ENCODE measurements around the gene IGSF3. TPM values are rescaled to one million over a fixed set of nuclear protein-coding genes. Genes with fewer than 3 reads are reported as not detected.

Gene IGSF3
- total RNA-seq, 2 donors from 2014 or later, result 14.9 to 17.6 TPM

DNA sequence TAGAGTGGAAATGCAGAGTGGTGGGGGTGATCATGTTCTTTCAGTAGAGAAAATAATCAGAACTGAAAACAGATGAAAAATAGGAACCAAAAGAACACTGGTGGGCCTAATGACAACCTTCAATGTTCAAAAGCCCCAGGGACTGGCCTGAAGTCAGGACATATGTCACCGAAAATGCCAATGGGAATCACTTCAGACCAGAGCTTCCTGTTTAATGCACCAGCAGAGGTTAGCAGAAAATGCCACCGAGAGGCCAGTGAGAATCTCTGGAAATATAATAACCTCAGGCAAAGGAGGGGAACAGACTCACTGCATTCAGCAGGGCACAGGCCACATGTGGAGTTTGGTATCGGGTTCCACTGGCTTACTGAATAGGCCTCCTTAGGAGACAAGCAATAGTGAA, 80.8 kb downstream of the IGSF3 start:
- H3K4me1 ChIP-seq, result no peaks in the 10 kb centered on the region
- DNase-seq (ENCODE audit: low spot score), result no peak
- no peaks in the 10 kb centered on the region for H3K36me3 ChIP-seq
- H3K27me3 ChIP-seq, result no peaks in the 10 kb centered on the region
- no peak overlapping the region for H3K27ac ChIP-seq
- no peaks in the 10 kb centered on the region for H3K9me3 ChIP-seq
- TF ChIP-seq, protein P1, sequence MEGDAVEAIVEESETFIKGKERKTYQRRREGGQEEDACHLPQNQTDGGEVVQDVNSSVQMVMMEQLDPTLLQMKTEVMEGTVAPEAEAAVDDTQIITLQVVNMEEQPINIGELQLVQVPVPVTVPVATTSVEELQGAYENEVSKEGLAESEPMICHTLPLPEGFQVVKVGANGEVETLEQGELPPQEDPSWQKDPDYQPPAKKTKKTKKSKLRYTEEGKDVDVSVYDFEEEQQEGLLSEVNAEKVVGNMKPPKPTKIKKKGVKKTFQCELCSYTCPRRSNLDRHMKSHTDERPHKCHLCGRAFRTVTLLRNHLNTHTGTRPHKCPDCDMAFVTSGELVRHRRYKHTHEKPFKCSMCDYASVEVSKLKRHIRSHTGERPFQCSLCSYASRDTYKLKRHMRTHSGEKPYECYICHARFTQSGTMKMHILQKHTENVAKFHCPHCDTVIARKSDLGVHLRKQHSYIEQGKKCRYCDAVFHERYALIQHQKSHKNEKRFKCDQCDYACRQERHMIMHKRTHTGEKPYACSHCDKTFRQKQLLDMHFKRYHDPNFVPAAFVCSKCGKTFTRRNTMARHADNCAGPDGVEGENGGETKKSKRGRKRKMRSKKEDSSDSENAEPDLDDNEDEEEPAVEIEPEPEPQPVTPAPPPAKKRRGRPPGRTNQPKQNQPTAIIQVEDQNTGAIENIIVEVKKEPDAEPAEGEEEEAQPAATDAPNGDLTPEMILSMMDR (IDR thresholded peaks at IDR 0.05), result no peak
- H3K4me3 ChIP-seq, result no peak overlapping the region

DNA sequence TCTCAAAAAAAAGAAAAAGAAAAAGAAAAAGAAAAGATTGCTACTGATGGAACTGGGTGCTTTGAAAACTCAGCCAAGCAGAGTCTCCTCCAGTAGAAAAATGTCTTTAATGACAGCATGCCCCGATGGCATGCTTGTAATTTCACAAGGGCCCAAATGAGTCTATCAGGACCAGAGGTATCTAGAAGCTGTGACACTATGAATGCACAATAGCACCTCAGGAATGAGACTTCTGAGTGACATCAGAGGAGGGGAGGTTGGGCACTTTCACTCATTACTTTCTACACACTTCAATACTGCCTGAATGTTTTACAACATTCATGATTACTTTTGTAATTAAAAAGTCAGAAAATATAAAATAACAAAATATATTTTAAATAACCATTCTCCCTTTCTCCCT, 81.6 kb downstream of the IGSF3 start:
- H3K4me1 ChIP-seq, result no peaks in the 10 kb centered on the region
- H3K4me3 ChIP-seq, result no peak overlapping the region
- no peak overlapping the region for H3K27ac ChIP-seq
- no peaks in the 10 kb centered on the region for H3K36me3 ChIP-seq
- no peaks in the 10 kb centered on the region for H3K9me3 ChIP-seq
- no peak for DNase-seq (ENCODE audit: low spot score)
- H3K27me3 ChIP-seq, result no peaks in the 10 kb centered on the region
- TF ChIP-seq, protein P1 (IDR thresholded peaks at IDR 0.05), result no peak

DNA sequence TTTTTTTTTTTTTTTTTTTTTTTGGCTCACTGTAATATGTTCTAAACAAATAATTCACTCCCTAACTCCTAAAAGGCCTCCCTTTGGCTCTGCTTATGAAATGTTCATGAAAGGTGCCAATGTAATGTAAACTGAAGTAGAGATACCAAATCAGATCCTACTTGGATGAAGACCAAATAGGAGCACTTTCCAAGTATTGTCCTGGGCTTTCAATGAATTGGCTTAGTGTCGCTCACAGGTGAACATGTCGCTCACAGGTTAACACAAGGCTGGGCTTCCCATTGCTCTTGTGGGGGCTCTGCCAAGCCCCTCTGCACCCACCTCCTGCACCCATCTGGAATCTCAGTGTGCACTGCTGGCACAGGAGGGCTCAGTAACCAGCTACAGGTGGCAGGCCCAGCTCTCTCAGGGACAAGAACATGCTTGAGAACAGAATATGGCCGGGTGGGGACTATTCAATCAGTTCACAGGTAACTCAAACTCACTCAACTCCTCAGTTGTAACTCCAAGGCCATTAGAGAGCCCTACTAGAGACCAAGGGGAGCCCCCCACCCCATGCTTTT, 86.1 kb downstream of the IGSF3 start:
- DNase-seq (ENCODE audit: low spot score), result no peak
- no peaks in the 10 kb centered on the region for H3K4me1 ChIP-seq
- no peaks in the 10 kb centered on the region for H3K36me3 ChIP-seq
- no peak overlapping the region for H3K4me3 ChIP-seq
- no peaks in the 10 kb centered on the region for H3K27me3 ChIP-seq
- no peaks in the 10 kb centered on the region for H3K9me3 ChIP-seq
- TF ChIP-seq, protein P1 (IDR thresholded peaks at IDR 0.05), result no peak
- H3K27ac ChIP-seq, result no peak overlapping the region

DNA sequence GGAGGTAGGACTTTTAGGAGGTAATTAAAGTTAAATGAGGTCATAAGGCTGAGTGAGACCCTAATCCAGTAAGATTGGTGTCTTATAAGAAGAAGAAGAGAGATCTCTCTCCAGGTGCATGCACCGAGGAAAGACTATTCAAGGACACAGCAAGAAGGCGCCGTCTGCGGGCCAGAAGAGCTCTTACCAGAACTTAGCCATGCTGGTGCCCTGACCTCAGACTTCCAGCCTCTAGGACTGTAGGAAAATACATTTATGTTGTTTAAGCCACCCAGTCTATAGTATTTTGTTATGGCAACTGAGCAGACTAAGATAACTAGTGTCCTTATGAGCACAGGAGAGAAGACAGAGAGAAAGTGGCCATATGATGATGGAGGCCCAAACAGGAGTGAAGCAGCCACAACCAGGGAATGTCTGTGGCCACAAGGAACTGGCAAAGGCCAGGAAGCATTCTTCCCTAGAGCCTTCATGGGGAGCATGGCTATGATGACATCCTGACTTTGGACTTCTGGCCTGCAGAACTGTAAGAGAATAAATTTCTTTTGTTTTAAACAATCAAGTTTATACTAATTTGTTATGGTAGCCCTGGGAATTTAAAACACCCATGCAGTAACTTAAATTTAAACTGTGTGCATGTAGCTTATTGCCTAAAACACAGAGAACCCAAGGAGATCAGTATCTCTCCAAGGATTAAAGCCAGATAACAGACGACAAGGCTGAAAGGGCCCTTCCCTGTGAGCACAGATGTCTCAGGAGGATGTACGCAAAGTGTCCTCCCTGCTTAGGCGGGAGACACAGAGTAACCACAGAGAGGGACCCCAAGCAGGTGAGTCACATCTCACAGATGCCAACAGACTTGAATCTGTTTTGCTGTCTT, 86.8 kb downstream of the IGSF3 start:
- H3K9me3 ChIP-seq, result no peaks in the 10 kb centered on the region
- no peak overlapping the region for H3K27ac ChIP-seq
- H3K4me3 ChIP-seq, result no peak overlapping the region
- DNase-seq (ENCODE audit: low spot score), result no peak
- no peaks in the 10 kb centered on the region for H3K4me1 ChIP-seq
- no peaks in the 10 kb centered on the region for H3K27me3 ChIP-seq
- TF ChIP-seq, protein P1 (IDR thresholded peaks at IDR 0.05), result no peak
- H3K36me3 ChIP-seq, result no peaks in the 10 kb centered on the region

DNA sequence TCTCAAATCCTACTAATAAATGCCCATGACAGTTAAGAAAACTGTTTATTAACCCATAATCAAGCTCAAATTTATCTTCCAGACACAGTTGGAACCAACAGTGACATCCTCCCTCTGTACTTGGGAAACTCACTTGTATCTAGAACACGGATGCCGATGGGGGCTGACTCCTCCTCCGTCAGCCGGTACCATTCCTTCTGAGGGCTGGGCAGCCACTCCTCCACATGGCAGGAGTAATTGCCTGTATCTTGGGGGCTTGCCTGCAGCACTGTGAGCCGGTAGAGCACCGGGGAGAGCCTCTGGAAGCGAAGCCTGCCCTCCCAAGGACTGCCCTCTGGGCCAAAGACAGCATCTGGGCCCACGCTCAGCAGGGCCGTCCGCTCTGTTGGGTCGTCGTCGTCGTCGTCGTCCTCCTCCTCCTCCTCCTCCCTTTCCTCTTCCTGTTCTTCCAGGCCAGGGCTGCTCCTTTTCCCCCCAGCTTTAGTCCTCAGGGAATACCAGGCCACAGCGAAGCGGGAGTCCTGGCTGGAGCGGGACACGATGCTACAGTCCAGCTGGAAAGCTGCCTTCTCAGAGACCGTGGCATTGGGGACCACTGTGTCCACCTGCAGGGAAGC, 88.2 kb downstream of the IGSF3 start:
- Histone ChIP-seq H3K27ac (peak overlapping the region in 1 of 2 donors; percentile 16), H3K9me3 (no peaks in the 10 kb centered on the region), H3K36me3 (no peaks in the 10 kb centered on the region), H3K4me1 (peaks cover 0 to 7% of the 10 kb centered on the region in 2 donors), H3K4me3 (peak overlapping the region in 1 of 2 donors; percentile 13), H3K27me3 (no peaks in the 10 kb centered on the region)
- TF ChIP-seq, protein P1 (IDR thresholded peaks at IDR 0.05), result no peak
- DNase-seq (ENCODE audit: low spot score), result no peak

Data from right atrium auricular region (tissue), 2 donors.